CD4-positive, CD25-positive, alpha-beta regulatory T cell (primary cell): ENCODE measurements around the gene HSPB7. TPM values are rescaled to one million over a fixed set of nuclear protein-coding genes. Genes with fewer than 3 reads are reported as not detected.
"Not testable (repeated sequence)": the region's sequence is repeated elsewhere in the genome, so short reads cannot be mapped to it uniquely, and the experiment has no call there.

Source experiments
- ATAC-seq, 2 donors: fragments of 150-1000 bp; cut with Tn5 transposase; one replicate each; pipeline ENCODE4 v1.10.0; 2021; ENCODE audit warnings: low read depth in 2 of 2, moderate number of reproducible peaks in 2 of 2, moderate library complexity in 1 of 2
- DNase-seq, 3 donors: peaks; one replicate each; pipeline versions ENCODE4 v3.0.0 to v3.0.0-alpha.2; 2012 to 2022; ENCODE audit warnings: mixed read lengths in 1 of 3
- H3K27ac ChIP-seq: one replicate; pipeline ENCODE4 v1.7.0; 2013; ENCODE audit warnings: mild to moderate bottlenecking, low read length; ENCODE audit not compliant: insufficient read depth, poor library complexity, severe bottlenecking
- H3K27me3 ChIP-seq: one replicate; pipeline ENCODE4 v1.7.0; 2013; ENCODE audit warnings: low read length; ENCODE audit not compliant: control insufficient read depth, insufficient read depth
- H3K36me3 ChIP-seq: one replicate; pipeline ENCODE4 v1.7.0; 2013; ENCODE audit warnings: mild to moderate bottlenecking, low read length, moderate library complexity; ENCODE audit not compliant: control insufficient read depth, insufficient read depth
- H3K4me1 ChIP-seq: 2 replicates; pipeline ENCODE4 v1.7.0; 2013; ENCODE audit warnings: mild to moderate bottlenecking, low read length; ENCODE audit not compliant: insufficient read depth, control insufficient read depth, poor library complexity, severe bottlenecking
- H3K4me3 ChIP-seq: one replicate; pipeline ENCODE4 v1.7.0; 2013; ENCODE audit warnings: low read depth, mild to moderate bottlenecking, low read length, moderate library complexity
- H3K9me3 ChIP-seq, 2 experiments: 1 replicate in 1 of 2; 2 replicates in 1 of 2; pipeline ENCODE4 v1.7.0; 2013; ENCODE audit warnings: low read length in 2 of 2, mild to moderate bottlenecking in 1 of 2, moderate library complexity in 1 of 2; ENCODE audit not compliant: control insufficient read depth in 2 of 2
- H3K27ac Mint-ChIP-seq, 3 donors: one replicate each; pipeline ENCODE4 v1.8.0; 2020 to 2022; ENCODE audit warnings: mild to moderate bottlenecking in 3 of 3, mixed read lengths in 3 of 3, moderate library complexity in 2 of 3
- H3K27me3 Mint-ChIP-seq: one replicate; pipeline ENCODE4 v1.8.0; 2022; ENCODE audit warnings: mild to moderate bottlenecking, mixed read lengths
- H3K36me3 Mint-ChIP-seq: one replicate; pipeline ENCODE4 v1.8.0; 2020; ENCODE audit warnings: mixed read lengths
- H3K4me1 Mint-ChIP-seq, 4 donors: one replicate each; pipeline ENCODE4 v1.8.0; 2020 to 2022; ENCODE audit warnings: mixed read lengths in 4 of 4, mild to moderate bottlenecking in 1 of 4
- H3K4me3 Mint-ChIP-seq, 4 donors: one replicate each; pipeline ENCODE4 v1.8.0; 2020 to 2022; ENCODE audit warnings: mild to moderate bottlenecking in 4 of 4, mixed read lengths in 4 of 4, moderate library complexity in 3 of 4
- H3K9me3 Mint-ChIP-seq, 7 donors: one replicate each; pipeline ENCODE4 v1.8.0; 2020 to 2022; ENCODE audit warnings: mixed read lengths in 7 of 7, mild to moderate bottlenecking in 3 of 7, moderate library complexity in 2 of 7
- polyA plus RNA-seq, 4 donors: library from polyadenylated mRNA; unstranded; fragments of 300-500 nt; fragmentation: Illumina TruSeq; gene quantifications; one replicate each; pipeline ENCODE4 v1.2.3, GENCODE V29; 2021
- total RNA-seq: library from RNA; stranded (reverse); gene quantifications from one replicate; pipeline ENCODE4 v1.2.3, GENCODE V29; 2022

The HSPB7 gene
- total and polyA plus RNA-seq, 5 donors from 2014 or later, result not detected

GRCh38 chr1:16026723-16027484 lies 9.1 kb upstream of the HSPB7 start:
- Histone ChIP-seq H3K27ac (no peak overlapping the region), H3K4me3 (no peak overlapping the region), H3K27me3 (no peaks in the 10 kb centered on the region), H3K9me3 (no peaks in the 10 kb centered on the region), H3K4me1 (peaks cover 7% of the 10 kb centered on the region), H3K36me3 (no peaks in the 10 kb centered on the region)
- H3K27me3 Mint-ChIP-seq, result peaks cover 15% of the 10 kb centered on the region
- H3K4me1 Mint-ChIP-seq, result peaks cover 0 to 5% (median 1%) of the 10 kb centered on the region in 4 donors
- no peaks in the 10 kb centered on the region for H3K9me3 Mint-ChIP-seq
- H3K4me3 Mint-ChIP-seq, result no peak overlapping the region
- peak in 1 of 2 donors; percentile 23 for ATAC-seq
- peak in 1 of 3 donors; percentile 37 for DNase-seq
- H3K27ac Mint-ChIP-seq, result no peak overlapping the region
- H3K36me3 Mint-ChIP-seq, result no peaks in the 10 kb centered on the region

GRCh38 chr1:16026302-16026701 lies 8.5 kb upstream of the HSPB7 start:
- H3K4me1 ChIP-seq, H3K4me3 ChIP-seq, H3K36me3 Mint-ChIP-seq, H3K27ac ChIP-seq, H3K9me3 ChIP-seq, H3K9me3 Mint-ChIP-seq, ATAC-seq, H3K27ac Mint-ChIP-seq, H3K4me1 Mint-ChIP-seq, H3K27me3 ChIP-seq, H3K36me3 ChIP-seq, H3K4me3 Mint-ChIP-seq, DNase-seq: not testable (repeated sequence)
- H3K27me3 Mint-ChIP-seq, result peaks cover 11% of the 10 kb centered on the region

GRCh38 chr1:16023050-16023653 lies 5.3 kb upstream of the HSPB7 start:
- Histone ChIP-seq H3K27me3 (no peaks in the 10 kb centered on the region), H3K9me3 (no peaks in the 10 kb centered on the region), H3K27ac (no peak overlapping the region), H3K36me3 (no peaks in the 10 kb centered on the region), H3K4me3 (no peak overlapping the region), H3K4me1 (peaks cover 7% of the 10 kb centered on the region)
- Mint-ChIP-seq H3K36me3 (no peaks in the 10 kb centered on the region), H3K27ac (no peak overlapping the region), H3K4me3 (no peak overlapping the region), H3K4me1 (peaks cover 0 to 5% (median 1%) of the 10 kb centered on the region in 4 donors), H3K9me3 (no peaks in the 10 kb centered on the region), H3K27me3 (peaks cover 4% of the 10 kb centered on the region)
- ATAC-seq, result no peak
- no peak for DNase-seq

- Mint-ChIP-seq H3K4me1 (no peaks in the 10 kb centered on the region), H3K4me3 (no peak overlapping the region), H3K27ac (no peak overlapping the region), H3K9me3 (no peaks in the 10 kb centered on the region), H3K36me3 (no peaks in the 10 kb centered on the region), H3K27me3 (no peaks in the 10 kb centered on the region)
- DNase-seq (no peak), ATAC-seq (no peak)
- H3K9me3 ChIP-seq, result no peaks in the 10 kb centered on the region
- H3K36me3 ChIP-seq, result no peaks in the 10 kb centered on the region
- H3K27me3 ChIP-seq, result no peaks in the 10 kb centered on the region
- no peak overlapping the region for H3K27ac ChIP-seq
- peaks cover 7% of the 10 kb centered on the region for H3K4me1 ChIP-seq
- no peak overlapping the region for H3K4me3 ChIP-seq
These were observed 4.5 kb upstream of the HSPB7 start for GRCh38 chr1:16022393-16022792.

GRCh38 chr1:16021681-16022080 lies 3.8 kb upstream of the HSPB7 start, which contains the start of gene CLCNKA:
TSS of gene CLCNKA (plus strand) at chr1:16022036. CDS start at chr1:16022620, 584 bp downstream.
- Mint-ChIP-seq H3K4me1 (no peaks in the 10 kb centered on the region), H3K9me3 (no peaks in the 10 kb centered on the region), H3K27me3 (no peaks in the 10 kb centered on the region), H3K27ac (no peak within 1 kb of the TSS), H3K4me3 (no peak within 1 kb of the TSS), H3K36me3 (no peaks in the 10 kb centered on the region)
- H3K9me3 ChIP-seq, result no peaks in the 10 kb centered on the region
- no peaks in the 10 kb centered on the region for H3K27me3 ChIP-seq
- H3K27ac ChIP-seq, result no peak within 1 kb of the TSS
- ATAC-seq, result no peak
- peaks cover under 1% of the 10 kb centered on the region for H3K4me1 ChIP-seq
- H3K4me3 ChIP-seq, result no peak within 1 kb of the TSS
- no peaks in the 10 kb centered on the region for H3K36me3 ChIP-seq
- DNase-seq, result no peak

GRCh38 chr1:16020878-16021277 lies 3.0 kb upstream of the HSPB7 start:
- DNase-seq, H3K9me3 ChIP-seq, H3K27ac Mint-ChIP-seq, H3K36me3 Mint-ChIP-seq, H3K27me3 ChIP-seq, H3K27ac ChIP-seq, H3K4me1 ChIP-seq, H3K4me3 Mint-ChIP-seq, H3K27me3 Mint-ChIP-seq, H3K4me3 ChIP-seq, H3K9me3 Mint-ChIP-seq, H3K36me3 ChIP-seq, ATAC-seq, H3K4me1 Mint-ChIP-seq: not testable (repeated sequence)

- DNase-seq, result no peak
- Histone ChIP-seq H3K4me1 (no peaks in the 10 kb centered on the region), H3K9me3 (no peaks in the 10 kb centered on the region), H3K36me3 (no peaks in the 10 kb centered on the region), H3K27me3 (no peaks in the 10 kb centered on the region), H3K27ac (no peak overlapping the region), H3K4me3 (no peak overlapping the region)
- Mint-ChIP-seq H3K27me3 (no peaks in the 10 kb centered on the region), H3K4me3 (no peak overlapping the region), H3K27ac (no peak overlapping the region), H3K9me3 (no peaks in the 10 kb centered on the region), H3K36me3 (no peaks in the 10 kb centered on the region), H3K4me1 (no peaks in the 10 kb centered on the region)
- ATAC-seq, result no peak
These were observed 2.5 kb upstream of the HSPB7 start for GRCh38 chr1:16020325-16020724.
